NCI-H2196 (cell line): ENCODE data around the gene MYO16.

ENCODE experiments used
- DNase-seq: peaks from one replicate; lab custom pipeline; 2025; ENCODE audit not compliant: unreplicated experiment; lab: John Stamatoyannopoulos, UW

MYO16 gene

GRCh38 chr13:109114162-109114561, 484.8 kb downstream of the MYO16 start:
- DNase-seq = no peak

DNA sequence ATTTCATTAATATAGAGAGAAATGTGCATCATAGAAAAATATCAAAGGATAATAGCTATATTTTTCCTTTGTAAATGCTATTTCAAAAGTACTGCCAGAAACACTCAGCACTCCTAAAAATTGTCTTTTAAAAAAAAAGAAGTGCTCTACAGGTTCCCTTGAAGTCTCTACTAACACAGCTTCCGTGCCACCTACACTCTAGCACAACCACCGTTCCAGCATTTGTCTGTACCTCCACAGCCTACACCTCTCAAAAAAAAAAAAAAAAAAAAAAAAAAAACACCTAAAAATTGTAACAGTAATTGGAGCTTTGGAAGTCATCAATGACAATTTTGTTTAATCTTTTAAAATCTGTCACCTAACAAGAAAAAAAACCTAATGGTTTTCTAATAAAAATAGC, 485.6 kb downstream of the MYO16 start:
- no peak for DNase-seq

- no peak for DNase-seq
Measured at GRCh38 chr13:109118521-109118920, 489.1 kb downstream of the MYO16 start.

DNA sequence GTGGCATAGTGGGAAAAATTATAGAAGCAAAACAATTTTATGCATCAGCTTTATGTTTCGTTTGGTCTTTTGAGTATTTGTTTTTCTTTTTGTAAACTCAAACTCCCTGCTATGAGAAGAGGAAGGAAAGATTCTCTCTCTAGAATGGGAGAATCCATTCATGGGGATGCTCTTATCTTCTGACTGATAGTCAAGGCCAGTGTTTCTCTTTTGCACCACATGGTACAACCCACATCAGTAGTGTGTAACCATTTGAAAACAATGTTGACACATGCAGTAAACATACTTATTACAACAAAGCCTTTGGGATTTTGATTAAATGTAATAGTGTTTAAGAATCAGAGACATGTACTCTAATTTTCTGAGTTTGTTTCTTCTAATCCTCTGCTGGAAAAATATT, 490.5 kb downstream of the MYO16 start:
- no peak for DNase-seq

DNA sequence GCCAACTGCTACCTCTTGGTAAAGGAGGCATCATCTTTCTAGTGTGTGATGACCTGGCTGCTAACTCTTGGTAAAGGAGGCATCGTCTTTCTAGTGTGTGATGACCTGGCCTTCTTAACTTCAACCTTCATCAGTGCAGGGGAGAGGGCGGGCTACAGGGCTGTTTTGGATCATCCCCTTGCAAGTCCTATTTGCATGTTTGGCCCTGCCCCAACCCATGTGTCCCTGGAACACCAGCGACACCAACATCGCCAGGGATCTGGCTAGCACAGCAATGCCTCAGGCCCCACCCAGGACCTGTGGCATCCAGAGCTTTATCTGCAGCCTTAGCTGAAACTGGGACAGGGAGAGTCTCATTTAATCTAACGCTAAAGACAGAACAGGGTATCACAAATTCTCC, 492.4 kb downstream of the MYO16 start:
- DNase-seq = no peak

GRCh38 chr13:109123971-109124370, 494.6 kb downstream of the MYO16 start:
- DNase-seq = no peak

- DNase-seq = no peak
Measured at GRCh38 chr13:109126178-109126577, 496.8 kb downstream of the MYO16 start.

DNA sequence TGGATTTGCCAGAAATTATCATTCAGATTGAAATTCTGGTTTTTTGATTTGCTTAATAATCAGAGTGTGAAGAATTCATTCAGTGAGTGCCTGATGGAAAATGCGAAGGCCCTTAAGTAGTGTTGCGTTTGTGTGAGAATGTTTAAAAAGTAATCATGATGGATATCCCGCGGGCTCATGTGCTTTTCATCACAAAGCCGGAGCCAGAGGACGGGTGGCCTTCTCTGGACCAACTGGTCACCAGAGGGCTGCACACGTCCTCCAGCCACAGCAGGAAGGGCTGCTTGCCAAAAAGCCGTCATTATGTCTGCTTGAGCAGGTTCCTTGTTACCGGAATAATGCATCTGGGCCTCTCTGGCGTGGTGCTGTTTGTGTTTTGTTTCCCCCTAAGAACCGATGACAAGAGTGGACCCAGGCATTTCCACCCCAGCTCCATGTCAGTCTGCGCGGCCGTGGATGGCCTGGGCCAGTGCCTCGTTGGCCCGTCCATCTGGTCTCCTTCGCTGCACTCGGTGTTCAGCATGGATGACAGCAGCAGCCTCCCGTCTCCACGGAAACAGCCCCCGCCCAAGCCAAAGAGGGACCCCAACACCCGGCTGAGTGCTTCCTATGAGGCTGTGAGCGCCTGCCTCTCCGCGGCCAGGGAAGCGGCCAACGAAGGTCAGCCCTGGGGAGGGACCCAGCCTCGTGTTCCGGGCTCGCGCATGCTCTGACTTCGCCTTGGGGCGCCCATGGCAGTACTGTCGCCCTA, 497.7 kb downstream of the MYO16 start:
- no peak for DNase-seq

DNA sequence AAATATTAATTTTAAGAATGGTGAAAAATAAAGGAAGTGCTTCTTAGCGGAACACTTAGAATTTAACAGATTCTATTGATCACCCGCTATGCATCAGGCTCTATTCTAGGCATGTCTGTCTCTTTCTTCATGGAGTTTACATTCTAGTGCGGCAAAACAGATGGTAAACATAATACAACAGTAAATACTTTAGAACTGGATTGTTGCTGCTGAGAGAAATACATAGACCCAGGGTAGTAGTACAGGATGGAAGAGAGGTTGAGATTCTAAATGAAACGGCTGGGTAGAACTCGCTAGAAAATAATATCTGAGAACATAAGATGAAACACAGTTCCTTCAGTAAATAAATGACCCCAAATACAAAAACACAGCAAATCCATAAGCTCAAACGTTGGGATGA, 498.7 kb downstream of the MYO16 start:
- DNase-seq = no peak

- DNase-seq = no peak
Measured at GRCh38 chr13:109130093-109130835, 500.9 kb downstream of the MYO16 start.

- no peak for DNase-seq
Measured at GRCh38 chr13:109131698-109132257, 502.4 kb downstream of the MYO16 start.

DNA sequence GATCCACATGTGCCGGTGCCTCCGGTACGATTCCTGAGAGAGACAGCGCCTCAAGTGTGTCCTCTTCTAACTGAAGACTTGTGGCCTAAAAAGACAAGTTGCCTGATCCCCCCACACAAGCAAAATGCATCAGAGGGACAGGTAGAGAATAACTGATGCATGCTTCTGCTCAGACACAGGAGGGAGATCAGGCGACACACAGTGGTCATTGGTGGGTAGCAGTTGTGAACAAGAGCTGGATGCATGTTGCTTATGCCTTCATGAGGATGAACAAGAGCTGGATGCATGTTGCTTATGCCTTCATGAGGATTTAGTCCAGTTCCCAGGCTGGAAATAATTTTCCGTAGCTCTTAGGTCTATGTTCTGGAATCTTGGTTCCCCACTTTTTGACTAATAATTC, 505.6 kb downstream of the MYO16 start:
- no peak for DNase-seq

DNA sequence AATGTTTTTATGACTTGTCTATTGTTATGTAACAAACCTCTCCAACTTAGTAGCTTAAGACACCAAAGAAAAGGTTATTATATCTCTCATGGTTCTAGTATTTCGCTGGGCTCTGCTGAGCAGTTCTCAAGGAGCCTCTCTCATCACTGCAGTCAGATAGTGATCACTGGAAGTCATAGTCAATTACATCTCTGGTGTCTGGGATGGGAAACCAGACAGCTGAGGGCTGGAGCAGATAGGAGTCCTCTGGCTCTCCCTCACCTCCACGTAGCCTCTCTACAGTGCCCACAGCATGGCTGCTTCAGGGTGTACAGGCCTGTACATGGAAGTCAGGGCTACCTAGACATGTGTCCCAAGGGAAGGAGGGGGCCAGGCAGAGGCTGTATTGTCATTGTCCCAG, 507.5 kb downstream of the MYO16 start:
- no peak for DNase-seq

DNA sequence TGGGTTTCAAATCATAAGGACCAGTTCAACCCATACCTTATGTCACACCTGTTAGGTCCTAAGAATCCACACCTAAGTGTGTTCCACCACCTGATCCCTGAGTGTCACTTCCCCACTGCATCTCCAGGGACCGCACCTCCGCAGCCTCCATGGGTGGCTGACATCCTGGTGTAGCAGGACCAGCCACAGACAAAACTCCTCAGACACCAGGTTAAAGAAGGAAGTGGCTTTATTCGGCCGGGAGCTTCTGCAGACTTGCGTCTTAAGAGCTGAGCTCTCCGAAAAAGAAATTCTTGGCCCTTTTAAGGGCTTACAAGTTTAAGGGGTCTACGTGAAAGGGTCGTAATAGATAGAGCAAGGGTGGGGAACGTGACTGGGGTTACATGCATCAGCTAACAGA, 509.9 kb downstream of the MYO16 start:
- no peak for DNase-seq

DNA sequence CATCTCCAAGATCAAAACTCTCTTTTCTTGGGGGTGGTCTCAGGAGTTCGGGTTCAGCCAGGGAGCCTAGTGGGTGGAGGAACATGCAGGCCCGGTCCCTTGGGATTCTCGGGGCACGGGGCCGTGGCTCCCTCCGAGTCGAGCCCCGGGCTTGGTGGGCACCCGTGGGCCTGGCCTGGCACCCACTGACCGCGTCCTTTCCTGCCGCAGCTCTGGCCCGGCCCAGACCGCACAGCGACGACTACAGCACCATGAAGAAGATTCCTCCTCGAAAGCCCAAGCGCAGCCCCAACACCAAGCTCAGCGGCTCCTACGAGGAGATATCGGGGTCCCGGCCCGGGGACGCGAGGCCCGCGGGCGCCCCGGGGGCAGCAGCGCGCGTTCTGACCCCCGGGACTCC, 510.6 kb downstream of the MYO16 start:
- DNase-seq = no peak

GRCh38 chr13:109140479-109141349, 511.3 kb downstream of the MYO16 start:
- DNase-seq = no peak

- DNase-seq = no peak
Measured at GRCh38 chr13:109141706-109142105, 512.3 kb downstream of the MYO16 start.

GRCh38 chr13:109144693-109145437, 515.5 kb downstream of the MYO16 start:
- no peak for DNase-seq

DNA sequence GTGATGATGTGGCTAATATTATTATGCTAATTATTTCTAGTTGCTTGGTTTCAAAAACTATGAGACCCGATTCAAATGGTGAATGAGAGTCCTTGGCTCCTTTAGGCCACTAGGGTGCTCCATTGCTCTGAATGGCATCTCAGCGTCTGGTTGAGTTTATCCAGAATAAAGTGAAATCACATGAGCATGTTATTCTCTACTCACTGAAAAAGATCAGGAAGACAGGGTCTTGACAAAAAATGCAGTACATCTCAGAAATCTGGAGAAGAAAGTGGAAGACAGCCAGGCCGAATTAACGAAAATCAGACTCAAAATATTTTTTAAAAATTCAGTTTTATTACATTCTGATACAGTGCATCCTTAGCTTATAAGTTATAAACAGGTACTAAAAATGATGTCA, 516.2 kb downstream of the MYO16 start:
- DNase-seq = peak; percentile 1

- DNase-seq = no peak
Measured at GRCh38 chr13:109146393-109146792, 517.0 kb downstream of the MYO16 start.
